SKM-1 (cell line): Measurements from ENCODE around the gene PRPSAP2.
A peak's percentile ranks its signal among the peaks of the same experiment; 100 is the strongest.
"Not testable (repeated sequence)": the region's sequence is repeated elsewhere in the genome, so short reads cannot be mapped to it uniquely, and the experiment has no call there.

Source experiments
- DNase-seq: peaks from one replicate; lab custom pipeline; 2025; ENCODE audit not compliant: unreplicated experiment; lab: John Stamatoyannopoulos, UW

The PRPSAP2 gene, protein sequence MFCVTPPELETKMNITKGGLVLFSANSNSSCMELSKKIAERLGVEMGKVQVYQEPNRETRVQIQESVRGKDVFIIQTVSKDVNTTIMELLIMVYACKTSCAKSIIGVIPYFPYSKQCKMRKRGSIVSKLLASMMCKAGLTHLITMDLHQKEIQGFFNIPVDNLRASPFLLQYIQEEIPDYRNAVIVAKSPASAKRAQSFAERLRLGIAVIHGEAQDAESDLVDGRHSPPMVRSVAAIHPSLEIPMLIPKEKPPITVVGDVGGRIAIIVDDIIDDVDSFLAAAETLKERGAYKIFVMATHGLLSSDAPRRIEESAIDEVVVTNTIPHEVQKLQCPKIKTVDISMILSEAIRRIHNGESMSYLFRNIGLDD

GRCh38 chr17:18857864-18858566 lies at the start of gene PRPSAP2:
Gene PRPSAP2, plus strand, starts transcription at chr17:18858131. Its CDS starts 7,703 bp downstream, at chr17:18865834.
- peak; percentile 88 for DNase-seq

DNA sequence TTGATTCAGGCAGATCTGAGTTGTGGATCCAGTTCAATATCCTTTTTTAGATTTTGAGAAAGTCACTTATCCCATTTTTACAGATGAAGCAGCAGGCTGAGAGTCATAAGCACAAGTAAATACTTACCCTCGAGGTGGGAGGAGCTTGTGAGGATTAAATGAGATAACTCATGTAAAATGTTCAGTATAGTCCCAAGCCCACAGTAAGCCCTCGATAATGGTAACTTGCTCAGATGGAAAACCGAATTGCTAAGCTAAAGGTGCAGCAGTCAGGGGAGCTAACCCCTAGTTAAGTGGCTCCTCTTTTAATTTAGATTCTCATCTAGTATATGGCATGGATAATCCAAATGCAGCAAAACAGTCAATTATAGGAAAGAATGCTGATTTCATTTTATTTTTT lies 42.0 kb upstream of the PRPSAP2 start:
- not testable (repeated sequence) for DNase-seq

- peak; percentile 11 for DNase-seq
Observed at GRCh38 chr17:18816489-18817371, 41.2 kb upstream of the PRPSAP2 start.

- not testable (repeated sequence) for DNase-seq
Observed at GRCh38 chr17:18821430-18821829, 36.5 kb upstream of the PRPSAP2 start.

- not testable (repeated sequence) for DNase-seq
Observed at GRCh38 chr17:18827613-18828012, 30.3 kb upstream of the PRPSAP2 start.

- DNase-seq, result no peak
Observed at GRCh38 chr17:18848501-18848900, 9.4 kb upstream of the PRPSAP2 start.

DNA sequence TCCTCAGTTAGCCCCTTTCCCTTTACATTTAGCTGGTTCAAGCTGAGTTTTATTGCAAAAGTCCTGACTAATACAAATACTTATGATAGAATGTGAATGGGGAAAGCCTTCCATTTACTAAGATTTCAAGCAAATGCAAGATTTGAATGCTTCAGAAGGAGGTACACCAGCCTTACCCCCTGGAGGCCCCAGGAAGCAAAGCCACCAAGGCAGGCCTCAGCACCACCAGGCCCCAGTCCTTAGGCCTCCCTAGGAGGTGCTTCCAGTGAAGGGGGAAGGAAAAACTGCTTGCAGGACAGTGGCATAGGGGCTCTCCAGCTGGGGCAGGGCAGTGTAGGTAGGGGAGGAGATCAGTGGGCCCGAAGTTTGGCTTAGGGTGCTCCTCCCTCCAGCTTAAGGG lies 7.3 kb upstream of the PRPSAP2 start:
- DNase-seq, result no peak

DNA sequence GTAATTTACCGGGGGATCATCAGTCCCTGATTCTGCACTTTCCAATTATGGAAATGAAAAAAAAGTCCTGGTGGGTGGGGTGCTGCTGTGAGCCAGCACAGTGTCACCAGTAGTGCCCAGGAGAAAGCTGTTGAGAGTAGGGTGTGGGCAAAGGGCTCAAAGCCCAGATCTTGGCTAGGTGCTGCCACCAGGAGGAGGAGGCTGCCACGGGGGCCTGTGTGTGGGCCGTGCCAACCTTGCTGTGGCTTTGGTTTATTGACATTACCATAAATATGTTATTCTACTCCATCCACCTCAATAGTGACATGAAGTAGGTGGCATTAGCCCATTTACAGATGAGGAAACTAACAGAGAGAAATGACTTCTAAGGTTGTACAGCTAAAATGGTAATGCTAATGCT lies 6.7 kb upstream of the PRPSAP2 start:
- no peak for DNase-seq

GRCh38 chr17:18854956-18855355 lies 3.0 kb upstream of the PRPSAP2 start:
- DNase-seq, result no peak

GRCh38 chr17:18855831-18856569 lies 1.9 kb upstream of the PRPSAP2 start:
- peak; percentile 77 for DNase-seq

GRCh38 chr17:18856570-18856915 lies 1.4 kb upstream of the PRPSAP2 start:
- DNase-seq, result no peak

DNA sequence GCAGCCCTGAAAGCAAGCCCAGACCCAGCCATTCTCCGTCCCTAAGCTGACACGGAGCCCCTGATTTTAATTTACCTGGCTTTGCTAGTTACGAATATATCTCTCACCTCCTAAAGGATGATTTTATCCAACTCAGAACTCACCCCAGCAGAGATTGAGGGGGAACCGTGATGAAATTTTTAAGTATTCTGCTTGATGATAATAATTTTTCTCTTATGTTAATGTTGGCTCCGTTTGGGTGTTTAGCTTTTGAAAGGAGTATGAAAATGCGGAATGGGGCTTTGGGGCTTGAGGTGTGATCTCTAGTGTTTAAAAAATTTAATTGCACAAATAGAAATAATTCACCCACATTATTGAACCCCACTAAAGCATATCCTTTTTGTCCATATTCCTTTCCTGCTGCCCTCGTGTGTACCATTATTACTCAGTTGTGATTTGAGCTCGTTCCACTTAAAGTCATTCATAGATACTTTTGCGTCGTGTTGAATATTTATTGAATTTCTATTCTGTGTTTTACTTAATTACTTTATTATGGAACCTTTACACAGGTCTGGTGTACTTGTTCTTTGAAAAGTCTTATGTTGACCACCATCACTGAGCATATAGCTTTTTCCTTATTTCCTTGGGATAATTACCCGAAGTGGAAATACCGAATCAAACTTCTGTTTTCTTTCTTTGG lies 775 bp downstream of the PRPSAP2 start:
- no peak for DNase-seq

- no peak for DNase-seq
Observed at GRCh38 chr17:18859256-18859655, 1.3 kb downstream of the PRPSAP2 start.

GRCh38 chr17:18860161-18860972 lies 2.4 kb downstream of the PRPSAP2 start:
- no peak for DNase-seq

DNA sequence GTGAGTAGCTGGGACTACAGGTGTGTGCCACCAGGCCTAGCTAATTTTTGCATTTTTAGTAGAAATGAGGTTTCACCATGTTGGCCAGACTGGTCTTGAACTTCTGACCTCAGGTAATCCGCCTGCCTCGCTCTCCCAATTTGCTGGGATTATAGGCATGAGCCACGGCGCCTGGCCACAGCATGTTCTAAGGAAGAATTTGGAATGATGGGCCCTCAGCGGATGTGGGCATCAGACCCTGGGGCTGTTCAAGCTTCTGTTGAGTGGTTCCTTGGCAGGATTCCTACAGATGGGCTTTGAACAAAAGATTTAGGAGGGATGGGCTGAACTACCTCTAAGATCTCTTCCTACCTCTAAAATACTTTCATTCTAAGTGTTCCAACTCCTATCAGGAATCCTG lies 4.1 kb downstream of the PRPSAP2 start:
- DNase-seq, result no peak

DNA sequence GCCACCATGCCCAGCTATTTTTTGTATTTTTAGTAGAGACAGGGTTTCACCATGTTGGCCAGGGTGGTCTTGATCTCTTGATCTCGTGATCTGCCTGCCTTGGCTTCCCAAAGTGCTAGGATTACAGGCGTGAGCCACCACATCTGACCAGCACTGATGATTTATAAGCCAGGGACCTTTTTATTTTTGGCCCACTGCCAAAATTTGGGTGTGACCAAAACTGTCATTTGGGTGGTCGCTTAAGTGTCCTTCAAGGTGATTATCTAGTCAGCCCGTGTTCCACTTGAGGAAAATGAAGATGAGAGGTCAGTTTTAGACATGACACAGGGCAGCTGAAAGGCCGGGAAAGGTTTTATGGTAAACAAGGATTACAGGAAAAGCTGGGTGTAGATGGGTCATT lies 7.1 kb downstream of the PRPSAP2 start:
- not testable (repeated sequence) for DNase-seq

- no peak for DNase-seq
Observed at GRCh38 chr17:18866866-18867813, 9.2 kb downstream of the PRPSAP2 start.

GRCh38 chr17:18877104-18877645 lies 19.2 kb downstream of the PRPSAP2 start:
- DNase-seq, result no peak
